Osteoblast (primary cell): ENCODE data around the gene UQCRHL. TPM values are rescaled to one million over a fixed set of nuclear protein-coding genes. Genes with fewer than 3 reads are reported as not detected.

ENCODE experiments used
- DNase-seq: peaks from one replicate; pipeline ENCODE4 v3.0.0; 2011; ENCODE audit warnings: low spot score, mixed read lengths; ENCODE audit not compliant: insufficient read length; ENCODE audit errors: missing footprints
- H2AFZ ChIP-seq: 2 replicates; pipeline ENCODE4 v1.6.0; 2011; ENCODE audit warnings: mild to moderate bottlenecking, low read length
- H3K27ac ChIP-seq: 2 replicates; pipeline ENCODE4 v1.5.1; 2011; ENCODE audit warnings: mild to moderate bottlenecking, low read depth, low read length, moderate library complexity
- H3K27me3 ChIP-seq: 2 replicates; pipeline ENCODE4 v1.6.0; 2012; ENCODE audit warnings: mild to moderate bottlenecking, control low read depth, inconsistent platforms, low read length, moderate library complexity; ENCODE audit not compliant: insufficient read depth
- H3K36me3 ChIP-seq: 2 replicates; pipeline ENCODE4 v1.5.1; 2011; ENCODE audit warnings: mild to moderate bottlenecking, low read length, control low read depth, moderate library complexity; ENCODE audit not compliant: insufficient read depth
- H3K4me1 ChIP-seq: 2 replicates; pipeline ENCODE4 v1.5.1; 2011; ENCODE audit warnings: mild to moderate bottlenecking, low read length, control low read depth, moderate library complexity; ENCODE audit not compliant: insufficient read depth
- H3K4me2 ChIP-seq: 2 replicates; pipeline ENCODE4 v1.6.0; 2011; ENCODE audit warnings: mild to moderate bottlenecking, low read length; ENCODE audit not compliant: insufficient read depth
- H3K4me3 ChIP-seq: fragments of 200-600 bp; sonication (generic); 3 replicates; pipeline ENCODE4 v1.5.1; 2012; ENCODE audit warnings: mild to moderate bottlenecking, low read length, inconsistent platforms; ENCODE audit not compliant: insufficient read depth
- H3K79me2 ChIP-seq: 2 replicates; pipeline ENCODE4 v1.6.0; 2012; ENCODE audit warnings: mild to moderate bottlenecking, low read length, control low read depth, inconsistent platforms; ENCODE audit not compliant: insufficient read depth
- H3K9me3 ChIP-seq: 2 replicates; pipeline ENCODE4 v1.5.1; 2011; ENCODE audit warnings: low read depth, low read length, control low read depth
- H4K20me1 ChIP-seq: 2 replicates; pipeline ENCODE4 v1.6.0; 2012; ENCODE audit warnings: mild to moderate bottlenecking, low read length, control low read depth; ENCODE audit not compliant: insufficient read depth
- CTCF ChIP-seq: IDR thresholded peaks from 2 replicates; pipeline ENCODE4 v1.5.1; 2011; ENCODE audit warnings: mild to moderate bottlenecking, low read depth, low read length, moderate library complexity; ENCODE audit errors: extremely low read depth
- total RNA-seq: library from RNA; depleted of rRNA; stranded (reverse); fragments of >200 nt; gene quantifications from 2 replicates; pipeline ENCODE4 v1.2.3, GENCODE V29; 2012

The UQCRHL gene
- total RNA-seq, 1 donor = 1.1 TPM

GRCh38 chr1:15851210-15852035 is 44.0 kb upstream of the UQCRHL start:
- peaks cover 17% of the 10 kb centered on the region for H4K20me1 ChIP-seq
- peaks cover 32% of the 10 kb centered on the region for H3K4me1 ChIP-seq
- H3K79me2 ChIP-seq = peaks cover 90% of the 10 kb centered on the region
- peak overlapping the region; percentile 59 for H3K4me2 ChIP-seq
- no peaks in the 10 kb centered on the region for H3K36me3 ChIP-seq
- TF ChIP-seq CTCF = no peak
- H3K27me3 ChIP-seq = no peaks in the 10 kb centered on the region
- no peaks in the 10 kb centered on the region for H3K9me3 ChIP-seq
- H2AFZ ChIP-seq = no peak overlapping the region
- DNase-seq = no peak
- peak overlapping the region; percentile 94 for H3K27ac ChIP-seq
- no peak overlapping the region for H3K4me3 ChIP-seq

DNA sequence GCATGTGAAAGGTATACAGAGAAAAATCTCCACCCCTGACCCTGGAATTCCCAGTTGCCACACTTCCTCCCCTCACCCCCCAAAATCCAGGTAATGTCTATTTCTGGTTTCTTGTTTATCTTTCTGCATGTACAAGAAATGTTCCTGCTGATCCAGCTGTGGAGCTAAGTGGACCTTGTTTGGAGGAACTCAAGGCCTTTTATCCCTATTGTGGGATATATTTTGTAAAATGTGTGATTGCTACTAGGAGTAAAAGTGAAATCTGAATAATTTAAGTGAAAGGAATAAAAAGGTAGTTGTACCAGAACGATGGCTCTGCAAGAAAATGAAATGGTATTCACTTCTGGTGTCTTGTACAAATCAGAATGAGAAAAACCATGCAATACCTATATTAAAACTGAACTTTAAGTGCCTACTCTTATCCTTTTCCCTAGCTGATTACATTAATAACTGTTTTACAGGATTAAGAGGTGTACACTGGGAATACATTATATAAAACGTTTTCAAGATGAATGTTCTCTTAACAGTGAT is 43.1 kb upstream of the UQCRHL start:
- peaks cover 32% of the 10 kb centered on the region for H3K4me1 ChIP-seq

GRCh38 chr1:15849775-15850324 is 42.4 kb upstream of the UQCRHL start:
- H3K27ac ChIP-seq = peak overlapping the region; percentile 94
- H3K4me3 ChIP-seq = peak overlapping the region; percentile 76
- H3K27me3 ChIP-seq = no peaks in the 10 kb centered on the region
- no peaks in the 10 kb centered on the region for H3K36me3 ChIP-seq
- H2AFZ ChIP-seq = peak overlapping the region; percentile 85
- peak overlapping the region; percentile 100 for H3K4me2 ChIP-seq
- no peak for TF ChIP-seq CTCF
- H3K79me2 ChIP-seq = peaks cover 78% of the 10 kb centered on the region
- no peaks in the 10 kb centered on the region for H3K9me3 ChIP-seq
- H4K20me1 ChIP-seq = peaks cover 17% of the 10 kb centered on the region
- peak; percentile 46 for DNase-seq
- peaks cover 32% of the 10 kb centered on the region for H3K4me1 ChIP-seq

More for the DNA sequence above, 43.1 kb upstream of the UQCRHL start:
- Histone ChIP-seq H3K4me2 (peak overlapping the region; percentile 100), H3K27me3 (no peaks in the 10 kb centered on the region), H2AFZ (no peak overlapping the region), H4K20me1 (peaks cover 17% of the 10 kb centered on the region), H3K9me3 (no peaks in the 10 kb centered on the region), H3K4me3 (peak overlapping the region; percentile 76), H3K79me2 (peaks cover 84% of the 10 kb centered on the region), H3K36me3 (no peaks in the 10 kb centered on the region), H3K27ac (peak overlapping the region; percentile 94)
- TF ChIP-seq CTCF = no peak
- no peak for DNase-seq
